GM12801 (cell line): ENCODE measurements around the gene CECR2.

Experiments used
- CTCF ChIP-seq: IDR thresholded peaks from one replicate; pipeline ENCODE4 v1.5.1; 2011; ENCODE audit warnings: control low read depth; ENCODE audit not compliant: insufficient read length; ENCODE audit errors: extremely low read depth

Gene CECR2

GRCh38 chr22:17429516-17429915, 60.3 kb downstream of the CECR2 start:
- TF ChIP-seq CTCF = no peak

- no peak for TF ChIP-seq CTCF
These were observed 61.2 kb downstream of the CECR2 start for GRCh38 chr22:17430412-17430811.

GRCh38 chr22:17431179-17431578, 61.9 kb downstream of the CECR2 start:
- no peak for TF ChIP-seq CTCF

- TF ChIP-seq CTCF = no peak
These were observed 65.6 kb downstream of the CECR2 start for GRCh38 chr22:17434856-17435255.

- TF ChIP-seq CTCF = no peak
These were observed 66.1 kb downstream of the CECR2 start for GRCh38 chr22:17435375-17435774.

- TF ChIP-seq CTCF = no peak
These were observed 67.2 kb downstream of the CECR2 start for GRCh38 chr22:17436382-17436980.

- TF ChIP-seq CTCF = no peak
These were observed 67.7 kb downstream of the CECR2 start for GRCh38 chr22:17436981-17437412.
